HT-29 (cell line): Measurements from ENCODE around the gene SIVA1. TPM values are rescaled to one million over a fixed set of nuclear protein-coding genes. Genes with fewer than 3 reads are reported as not detected.
"Not testable (repeated sequence)": the region's sequence is repeated elsewhere in the genome, so short reads cannot be mapped to it uniquely, and the experiment has no call there.

Experiments used
- DNase-seq: peaks from one replicate; pipeline ENCODE4 v3.0.0-alpha.2; 2015; ENCODE audit warnings: low spot score
- total RNA-seq: library from RNA; depleted of rRNA; stranded (reverse); fragments of >200 nt; shearing (Covaris generic); gene quantifications from 2 replicates; pipeline ENCODE4 v1.2.3, GENCODE V29; 2014

The SIVA1 gene
- total RNA-seq, 1 experiment from 2014 or later = 243 TPM

DNA sequence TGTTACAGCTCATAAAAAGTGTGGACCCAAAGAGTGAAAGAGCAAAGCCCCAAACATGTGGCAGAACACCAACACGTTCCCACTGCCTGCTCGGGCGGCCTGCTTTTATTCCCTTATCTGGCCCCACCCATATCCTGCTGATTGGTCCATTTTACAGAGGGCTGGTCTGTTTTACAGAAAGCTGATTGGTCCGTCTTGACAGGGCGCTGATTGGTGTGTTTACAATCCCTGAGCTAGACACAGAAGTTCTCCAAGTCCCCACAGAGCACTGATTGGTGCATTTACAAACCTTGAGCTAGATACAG is 2.2 kb upstream of the SIVA1 start:
- DNase-seq = not testable (repeated sequence)

DNA sequence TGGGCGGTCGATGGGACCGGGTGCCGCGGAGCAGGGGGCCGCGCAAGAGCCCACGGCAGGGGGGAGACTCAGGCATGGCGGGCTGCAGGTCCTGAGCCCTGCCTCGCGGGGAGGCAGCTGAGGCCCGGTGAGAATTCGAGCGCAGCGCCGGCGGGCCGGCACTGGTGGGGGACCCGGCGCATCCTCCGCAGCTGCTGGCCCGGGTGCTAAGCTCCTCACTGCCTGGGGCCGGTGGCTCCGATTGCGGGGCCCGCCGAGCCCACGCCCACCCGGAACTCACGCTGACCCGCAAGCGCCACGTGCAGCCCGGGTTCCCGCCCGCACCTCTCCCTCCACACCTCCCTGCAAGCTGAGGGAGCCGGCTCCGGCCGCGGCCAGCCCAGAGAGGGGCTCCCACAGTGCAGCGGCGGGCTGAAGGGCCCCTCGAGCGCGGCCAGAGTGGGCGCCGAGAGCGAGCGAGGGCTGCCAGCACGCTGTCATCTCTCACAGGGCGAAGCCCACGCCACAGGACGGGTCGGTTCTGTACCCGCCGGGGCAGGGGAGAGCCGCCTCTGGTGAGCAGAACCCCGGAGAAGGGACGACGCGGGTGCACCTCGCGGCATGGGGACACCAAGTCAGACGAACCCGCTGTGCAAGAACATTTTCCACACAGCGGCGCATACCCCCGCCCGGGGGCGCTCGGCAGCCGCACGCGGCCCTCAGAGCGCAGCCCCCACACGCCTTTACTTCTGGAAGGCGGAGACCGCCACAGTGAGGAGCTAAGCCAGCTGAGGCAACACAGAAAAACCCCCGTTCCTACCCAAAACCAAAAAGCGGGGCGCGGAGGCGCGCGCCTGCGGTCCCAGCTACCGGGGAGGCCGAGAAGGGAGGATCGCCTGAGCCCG is 1.2 kb upstream of the SIVA1 start:
- no peak for DNase-seq

DNA sequence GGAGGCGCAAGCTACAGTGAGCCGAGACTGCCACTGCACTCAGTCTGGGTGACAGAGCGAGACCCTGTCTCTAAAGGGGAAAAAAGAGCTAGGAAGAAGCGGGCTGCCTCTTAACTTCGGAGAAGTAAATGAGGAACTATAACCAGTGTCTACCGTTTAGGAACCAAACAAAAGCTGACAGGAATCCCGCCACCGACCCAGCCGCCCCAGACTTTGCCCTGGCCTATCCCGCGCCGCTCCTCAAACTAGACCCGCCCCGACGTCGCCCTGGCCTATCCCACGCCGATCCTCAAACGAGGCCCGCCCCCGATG is 568 bp upstream of the SIVA1 start:
- DNase-seq = no peak

DNA sequence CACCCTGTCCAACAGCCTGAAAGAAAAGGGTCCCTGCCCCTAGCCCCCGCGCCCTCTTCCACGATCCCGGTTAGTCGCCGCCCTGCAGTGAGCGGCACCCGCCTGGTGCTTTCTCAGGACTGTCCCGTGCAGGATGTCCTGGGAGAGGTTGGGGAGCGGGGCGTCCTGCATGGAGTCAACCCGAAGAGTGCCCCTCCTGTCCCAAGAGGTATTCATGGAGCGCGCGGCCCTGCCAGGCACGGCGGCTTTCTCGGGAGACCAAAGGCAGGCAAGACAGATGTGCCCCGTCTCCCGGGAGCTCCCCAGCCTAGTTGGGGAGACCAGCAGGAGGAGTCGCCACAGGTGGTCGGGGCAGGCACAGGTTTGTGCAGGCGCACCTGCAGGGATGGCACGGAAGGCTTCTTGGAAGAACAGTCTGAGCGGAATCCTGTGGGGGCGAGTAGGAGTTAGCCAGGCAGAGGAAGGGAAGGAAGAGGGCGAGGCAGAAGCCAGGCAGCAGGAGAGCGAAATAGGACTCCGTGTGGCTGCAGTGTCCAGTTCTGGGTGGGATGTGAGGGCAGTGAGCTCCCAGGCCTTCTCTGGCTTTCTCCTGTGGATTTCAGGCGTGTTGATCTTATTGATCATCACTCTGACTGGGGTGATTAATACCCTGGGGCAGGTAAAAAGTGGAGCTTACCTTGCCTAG is 723 bp downstream of the SIVA1 start:
- DNase-seq = no peak

DNA sequence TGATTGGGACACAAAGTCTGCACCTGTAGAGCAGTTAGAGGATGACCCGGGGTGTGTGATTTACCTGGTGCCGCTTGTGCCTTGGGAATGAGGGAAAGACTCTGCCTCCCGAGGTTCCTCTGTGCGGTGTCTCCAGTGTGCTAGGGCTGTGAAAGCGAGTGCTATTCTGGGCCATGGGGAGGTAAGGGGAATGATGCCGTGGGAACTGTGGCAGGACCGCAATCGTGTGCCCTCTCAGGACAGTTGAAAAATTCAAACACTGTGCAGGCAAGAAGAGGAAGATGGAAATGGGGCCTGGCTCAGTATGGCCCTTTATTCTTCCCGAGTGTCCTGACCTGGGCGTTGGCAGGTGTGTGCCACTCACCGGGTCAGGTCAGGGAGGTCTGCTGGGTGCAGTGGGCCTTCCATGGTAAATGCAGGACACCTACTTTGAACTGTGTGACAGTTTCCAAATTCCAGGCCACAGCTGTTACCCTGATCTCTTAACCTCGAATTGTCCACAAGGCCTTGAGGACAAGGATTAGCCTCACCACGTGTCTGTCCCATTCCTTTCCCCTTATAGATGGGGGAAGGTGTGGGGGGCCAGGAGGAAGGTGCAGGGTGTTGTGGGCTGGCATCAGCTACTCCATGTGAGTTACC is 1.4 kb downstream of the SIVA1 start:
- DNase-seq = no peak

DNA sequence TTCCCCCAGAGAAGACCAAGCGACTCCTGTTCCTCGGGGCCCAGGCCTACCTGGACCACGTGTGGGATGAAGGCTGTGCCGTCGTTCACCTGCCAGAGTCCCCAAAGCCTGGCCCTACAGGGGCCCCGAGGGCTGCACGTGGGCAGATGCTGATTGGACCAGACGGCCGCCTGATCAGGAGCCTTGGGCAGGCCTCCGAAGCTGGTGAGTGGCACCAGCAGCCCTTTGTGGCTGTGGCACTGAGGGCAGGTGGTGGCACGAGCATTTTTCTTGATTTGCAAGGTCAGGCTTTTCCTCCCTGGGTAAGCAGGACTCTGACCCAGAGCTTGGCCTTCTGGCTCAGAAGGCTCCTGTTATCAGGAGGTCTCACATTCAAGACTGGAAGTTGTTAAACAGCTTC is 2.7 kb downstream of the SIVA1 start:
- DNase-seq = no peak

DNA sequence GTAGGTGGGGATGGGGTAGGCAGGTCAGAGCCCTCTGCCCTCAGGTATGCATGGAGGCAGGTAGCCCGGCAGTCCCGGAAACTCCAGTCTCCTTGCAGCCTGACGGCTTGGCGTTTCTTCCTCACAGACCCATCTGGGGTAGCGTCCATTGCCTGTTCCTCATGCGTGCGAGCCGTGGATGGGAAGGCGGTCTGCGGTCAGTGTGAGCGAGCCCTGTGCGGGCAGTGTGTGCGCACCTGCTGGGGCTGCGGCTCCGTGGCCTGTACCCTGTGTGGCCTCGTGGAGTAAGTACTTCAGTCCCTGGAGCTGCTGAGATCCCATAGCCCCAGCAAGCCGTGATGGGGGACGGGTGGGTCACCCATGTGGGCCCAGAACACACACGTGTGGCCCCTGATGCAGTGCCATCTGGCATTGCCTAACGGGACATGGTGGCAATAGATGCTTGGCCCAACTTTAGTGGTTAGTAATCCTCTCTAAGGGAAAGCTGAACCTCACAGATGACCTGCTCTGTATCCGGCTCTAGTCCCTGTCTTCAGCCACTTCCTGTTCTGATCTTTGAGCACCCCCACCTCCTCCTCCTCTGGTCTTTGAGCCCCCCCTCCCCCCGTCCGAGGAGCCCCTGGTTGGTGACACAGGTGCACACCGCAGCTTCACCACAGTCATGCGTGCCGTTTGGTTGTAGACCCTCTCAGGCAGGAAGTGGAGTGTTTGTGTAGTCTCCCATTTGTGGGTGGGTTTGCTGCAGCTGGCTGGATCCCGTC is 3.7 kb downstream of the SIVA1 start:
- no peak for DNase-seq

DNA sequence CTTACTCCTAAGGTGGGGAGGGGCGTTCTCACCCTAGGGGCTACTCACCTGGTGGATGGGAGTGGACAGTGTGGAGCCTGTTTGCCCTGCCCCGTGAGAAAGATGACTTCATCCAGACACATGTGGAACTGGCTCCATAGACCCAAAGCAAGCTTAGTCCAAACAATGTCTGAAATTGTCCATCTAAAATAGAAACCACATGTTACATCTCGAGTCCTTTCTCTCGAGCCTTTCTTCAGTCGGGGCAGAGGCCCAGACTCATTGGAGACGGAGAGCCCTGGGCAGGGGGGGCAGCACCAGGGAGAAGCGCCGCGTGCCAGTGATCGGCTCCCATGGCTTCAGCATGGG is 4.3 kb downstream of the SIVA1 start:
- DNase-seq = no peak

DNA sequence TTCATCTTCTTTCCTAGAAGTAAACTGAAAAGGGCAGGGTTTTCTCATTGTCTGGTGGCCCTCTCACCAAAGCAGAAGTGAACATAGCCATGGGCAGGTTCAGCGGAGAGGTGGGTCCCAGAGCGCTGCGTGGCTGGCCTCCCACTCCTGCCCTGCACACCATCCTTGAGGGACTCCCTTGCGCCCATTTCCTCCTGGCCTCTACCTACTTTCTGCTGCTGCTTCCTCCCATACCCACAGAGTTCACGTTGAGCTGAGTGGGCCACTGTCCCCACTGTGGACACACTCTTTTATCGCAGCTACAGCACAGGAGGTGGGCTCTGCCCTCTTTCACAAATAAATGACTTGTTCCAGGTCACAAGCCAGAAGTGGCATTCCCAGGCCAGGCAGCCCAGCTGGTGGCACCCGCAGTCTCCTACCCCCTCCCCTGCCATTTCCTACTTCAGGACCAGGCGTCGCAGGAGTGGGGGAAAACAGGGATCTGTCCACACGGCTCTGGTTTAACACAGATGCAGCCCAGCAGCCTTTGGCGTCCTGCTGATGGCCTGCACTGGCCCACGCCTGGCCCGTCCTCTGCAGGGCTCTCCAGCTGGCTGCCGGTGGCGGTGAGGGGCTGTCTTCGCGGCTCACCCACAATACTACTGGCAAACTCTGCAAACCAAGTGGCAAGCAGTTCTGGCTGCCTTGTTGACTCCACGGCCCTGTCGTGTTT is 4.9 kb downstream of the SIVA1 start:
- no peak for DNase-seq

DNA sequence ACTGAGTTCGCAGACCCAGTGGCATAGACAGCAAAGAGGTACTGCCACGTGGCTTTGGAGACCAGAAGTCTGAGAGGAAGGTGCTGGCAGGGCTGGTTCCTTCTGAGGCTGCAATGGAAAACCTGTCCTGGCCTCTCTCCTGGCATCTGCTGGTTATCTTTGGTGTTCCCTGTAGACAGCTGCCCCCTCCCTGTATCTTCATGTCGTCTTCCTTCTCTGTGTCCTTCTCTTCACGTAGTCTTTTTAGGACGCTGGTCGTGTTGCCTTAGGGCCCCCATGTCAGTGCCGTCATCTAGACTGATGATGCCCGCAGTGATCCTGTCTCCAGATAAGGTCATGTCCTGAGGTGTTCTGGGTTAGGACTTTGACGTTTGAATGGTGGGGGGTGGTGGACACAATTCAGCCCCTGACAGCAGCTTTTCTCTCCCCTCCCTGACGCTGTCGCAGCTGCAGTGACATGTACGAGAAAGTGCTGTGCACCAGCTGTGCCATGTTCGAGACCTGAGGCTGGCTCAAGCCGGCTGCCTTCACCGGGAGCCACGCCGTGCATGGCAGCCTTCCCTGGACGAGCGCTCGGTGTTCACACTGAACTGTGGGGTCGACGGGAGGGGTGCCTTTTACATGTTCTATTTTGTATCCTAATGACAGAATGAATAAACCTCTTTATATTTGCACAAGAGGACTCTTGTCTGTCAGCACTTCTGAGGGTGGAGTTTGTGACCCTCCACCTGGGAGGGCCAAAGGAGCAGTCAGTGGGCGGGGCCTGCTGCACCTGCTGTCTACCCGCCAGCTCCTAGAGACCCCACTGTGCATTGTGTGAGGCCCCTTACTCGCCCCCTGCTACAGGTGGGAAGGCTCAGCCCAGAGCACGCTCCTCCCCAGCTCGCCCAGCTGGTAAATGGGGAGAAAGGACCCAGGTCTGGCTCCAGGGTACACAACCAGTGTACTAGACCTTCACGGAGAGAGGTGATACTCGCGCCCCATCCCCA is 6.3 kb downstream of the SIVA1 start:
- DNase-seq = no peak

DNA sequence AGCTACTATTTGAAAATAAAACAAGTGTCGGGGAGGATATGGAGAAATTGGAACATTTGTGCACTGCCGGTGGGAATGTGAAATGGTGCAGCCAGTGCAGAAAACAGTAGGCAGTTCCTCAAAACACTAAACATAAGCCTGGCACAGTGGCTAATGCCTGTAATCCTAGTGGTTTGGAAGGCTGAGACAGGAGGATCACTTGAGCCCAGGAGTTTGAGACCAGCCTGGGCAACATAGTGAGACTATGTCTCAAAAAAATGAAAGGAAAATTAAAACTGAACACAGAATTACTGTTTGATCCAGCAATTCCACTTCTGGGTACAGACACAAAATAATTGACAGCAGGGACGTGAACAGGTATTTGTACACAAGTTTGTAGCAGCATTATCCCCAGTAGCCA is 12.6 kb downstream of the SIVA1 start:
- no peak for DNase-seq

DNA sequence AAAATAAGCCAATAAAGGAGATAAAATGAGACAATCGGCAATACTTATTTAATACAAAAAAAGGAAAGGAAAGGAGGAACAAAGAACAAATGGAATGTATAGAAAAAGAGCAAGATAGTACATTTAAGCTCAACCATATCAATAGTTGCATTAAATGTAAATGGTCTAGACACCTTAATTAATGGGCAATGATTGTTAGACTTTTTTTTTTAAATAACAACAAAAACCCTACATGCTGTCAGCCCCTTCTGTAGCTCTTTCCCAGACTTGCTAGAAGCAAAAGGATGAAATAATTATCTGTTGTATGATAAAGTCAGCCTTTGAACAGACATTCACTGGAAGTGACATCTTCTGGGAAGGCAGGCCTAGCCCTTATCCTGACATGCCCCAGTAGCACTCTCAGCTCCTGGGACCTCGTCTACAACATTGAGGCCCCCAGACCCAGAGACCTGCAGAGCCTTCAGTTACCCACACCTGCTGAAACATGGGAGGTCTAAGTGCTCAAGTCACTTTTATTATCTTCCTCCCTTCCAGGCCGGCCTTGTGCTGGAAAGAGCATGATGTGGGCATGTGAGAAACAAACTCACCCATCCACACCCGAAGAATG is 13.4 kb downstream of the SIVA1 start:
- DNase-seq = no peak

DNA sequence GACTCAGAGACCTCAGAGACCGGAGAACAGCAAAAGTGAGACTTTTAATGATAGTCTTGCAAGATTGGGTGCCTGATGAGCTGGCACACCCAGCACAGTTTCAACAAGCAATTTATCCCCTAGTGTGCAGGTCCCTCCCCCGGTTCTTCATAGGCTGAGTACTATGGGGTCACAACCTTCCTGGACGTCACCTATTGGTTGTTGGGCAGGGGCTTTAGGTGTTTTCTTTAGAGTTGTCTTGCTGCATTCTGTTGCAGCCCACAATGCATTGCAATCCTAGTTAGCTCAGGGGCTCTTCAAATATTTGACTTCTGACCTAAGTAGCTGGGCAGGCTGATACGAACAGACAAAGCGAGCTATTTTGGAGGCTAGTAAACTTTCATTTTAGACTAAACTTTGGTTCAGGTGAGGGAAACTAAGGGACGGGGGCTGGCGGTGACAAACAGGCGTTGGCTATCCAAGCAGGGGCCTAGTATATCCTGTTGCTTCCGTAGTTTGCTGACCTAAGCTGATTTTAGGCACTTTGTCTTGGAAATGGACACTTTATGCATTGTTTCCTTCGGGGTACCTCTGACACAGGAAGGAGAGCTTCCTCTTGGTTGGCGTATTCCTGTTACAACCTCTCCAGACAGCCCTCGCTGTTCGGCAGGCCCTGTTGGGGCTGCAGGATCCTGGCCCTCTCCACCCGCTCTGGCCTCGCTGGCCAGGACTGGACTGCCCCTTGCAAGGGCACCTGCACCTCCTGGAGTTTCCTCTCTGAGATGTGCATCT is 14.1 kb downstream of the SIVA1 start:
- DNase-seq = no peak

DNA sequence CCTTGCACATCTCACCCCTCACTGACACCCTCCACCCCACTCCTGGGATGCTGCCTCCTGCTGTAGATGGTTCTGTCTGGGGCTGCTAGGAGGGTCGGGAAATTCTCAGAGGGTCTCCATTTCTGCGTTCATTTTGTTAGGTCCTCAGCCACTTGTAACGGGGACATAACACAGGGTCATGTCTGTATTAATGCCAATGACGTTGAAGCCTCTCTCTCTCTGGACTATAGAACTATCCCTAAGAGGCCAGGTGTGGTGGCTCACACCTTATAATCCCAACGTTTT is 14.6 kb downstream of the SIVA1 start:
- no peak for DNase-seq

DNA sequence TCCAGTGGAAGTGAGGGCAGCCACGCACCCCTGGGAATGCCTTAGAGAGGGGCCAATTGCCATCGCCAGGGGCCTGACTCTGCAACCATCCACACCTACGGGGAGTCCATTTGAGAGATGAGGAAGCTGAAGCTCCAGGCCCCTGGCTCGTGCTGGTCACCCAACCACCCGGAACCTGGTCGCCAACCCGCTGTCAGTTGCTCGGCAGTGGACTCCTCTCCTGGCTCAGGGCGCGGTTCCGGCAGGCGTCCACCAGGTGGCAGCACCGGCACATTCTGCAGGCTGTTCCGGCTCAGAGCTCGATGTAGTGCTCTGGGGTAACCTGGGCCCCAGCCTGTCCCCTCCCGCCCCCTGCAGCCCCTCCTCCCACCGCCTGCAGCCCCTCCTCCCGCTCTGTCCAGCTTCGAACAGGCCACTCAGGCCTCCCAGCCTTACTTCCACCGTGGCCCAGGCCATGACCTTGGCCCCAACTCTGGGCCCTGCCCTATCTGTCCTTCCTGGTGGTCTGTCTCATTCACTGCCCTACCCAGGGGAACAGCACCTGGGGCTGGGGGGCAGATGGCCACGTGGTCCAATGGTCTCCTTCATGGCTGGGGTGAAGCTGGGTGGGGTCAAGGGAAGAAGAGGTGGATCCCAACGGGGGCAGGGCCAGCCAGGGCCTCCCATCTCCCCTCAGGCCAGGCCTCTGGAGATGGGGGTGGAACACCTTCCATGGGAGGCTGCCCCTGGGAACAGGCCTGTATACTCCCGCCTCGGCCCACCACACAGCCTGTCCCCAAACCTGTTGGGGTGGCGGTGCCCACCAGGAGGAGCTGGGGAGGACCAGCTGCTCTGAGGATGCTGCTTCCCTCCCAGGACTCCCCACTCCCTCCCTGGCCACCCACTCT is 15.7 kb downstream of the SIVA1 start:
- DNase-seq = peak; percentile 80

DNA sequence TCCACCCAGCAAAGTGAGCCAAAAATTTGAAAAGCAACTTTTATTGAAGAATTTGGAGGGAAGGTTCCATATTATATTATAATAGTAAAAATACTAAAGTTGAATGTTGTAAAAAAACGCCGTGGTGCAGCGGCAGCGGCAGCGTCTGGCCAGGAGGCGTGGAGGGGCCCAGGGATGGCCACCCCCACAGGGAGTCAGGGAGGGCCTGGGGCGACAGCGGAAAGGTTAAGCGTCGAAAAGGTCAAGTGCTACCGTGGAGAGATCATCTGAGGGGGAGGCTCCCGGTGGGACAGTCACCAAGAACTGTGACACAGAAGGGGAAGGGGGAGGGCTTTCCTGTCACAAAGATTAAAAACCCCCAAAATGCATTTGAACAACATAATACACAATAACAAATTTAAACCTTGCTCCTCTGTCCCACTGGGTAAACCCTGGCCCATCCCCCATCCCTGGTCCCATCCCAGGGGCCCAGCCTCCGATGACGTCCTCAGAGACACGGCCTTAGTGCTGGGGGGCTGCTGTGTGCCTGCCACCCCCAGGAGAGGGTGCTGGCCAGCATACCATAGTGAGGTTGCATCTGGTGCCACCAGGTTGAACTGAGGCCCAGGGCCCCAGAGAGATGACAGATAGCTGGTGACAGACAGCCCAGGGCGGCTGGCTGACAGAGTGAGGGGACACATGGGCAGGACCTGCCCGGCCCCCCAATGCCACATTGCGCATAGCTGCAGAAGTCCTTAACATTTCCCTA is 16.6 kb downstream of the SIVA1 start:
- no peak for DNase-seq

DNA sequence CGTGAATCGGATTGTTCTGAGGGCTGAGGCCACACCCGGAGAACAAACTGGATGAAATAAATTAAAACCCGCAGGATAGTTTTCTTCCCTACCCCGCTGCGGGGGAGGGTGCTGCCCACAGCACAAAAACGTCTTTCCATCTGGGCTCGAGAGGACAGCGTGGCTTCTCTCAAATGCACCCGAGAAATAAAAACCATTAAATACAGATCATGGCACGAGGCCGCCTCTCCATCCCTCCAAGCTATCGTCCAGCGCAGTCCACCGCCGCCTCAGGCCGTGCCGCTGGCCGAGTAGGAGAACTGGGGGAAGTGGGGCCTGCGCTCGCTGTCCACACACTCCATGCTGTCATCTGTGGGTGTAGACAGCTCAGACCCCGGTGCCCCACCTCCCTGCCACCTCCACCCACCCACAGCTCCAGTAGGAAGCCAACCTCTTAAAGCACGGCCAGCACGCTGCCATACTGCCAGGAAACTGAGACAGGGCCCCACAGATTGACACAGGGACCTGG is 17.2 kb downstream of the SIVA1 start:
- no peak for DNase-seq
